Sigmoid colon (tissue), 4 donors: ENCODE results near the gene C6orf120.
A peak's percentile ranks its signal among the peaks of the same experiment; 100 is the strongest.

Source experiments
- EP300 ChIP-seq, 4 donors: sonication (generic); formaldehyde crosslinking; IDR thresholded peaks; one replicate each; pipeline ENCODE4 v1.6.1; 2017; ENCODE audit warnings: antibody characterized with exemption in 4 of 4
- POLR2A ChIP-seq, 2 donors: fragments of 450-650 bp; IDR thresholded peaks; one replicate each; pipeline ENCODE4 v1.6.1; 2016; ENCODE audit warnings: antibody characterized with exemption in 2 of 2, mild to moderate bottlenecking in 2 of 2, moderate library complexity in 2 of 2
- POLR2AphosphoS5 ChIP-seq, 4 donors: sonication (generic); formaldehyde crosslinking; IDR thresholded peaks; one replicate each; pipeline ENCODE4 v1.6.1; 2017; ENCODE audit warnings: antibody characterized with exemption in 4 of 4
- TF ChIP-seq, protein P1 (sequence below), 4 experiments: fragments of 450-650 bp in 3 of 4; fragments of 200-600 bp in 1 of 4; IDR thresholded peaks; one replicate each; pipeline ENCODE4 v1.5.1; 2016 to 2019; ENCODE audit warnings: antibody characterized with exemption in 4 of 4, mild to moderate bottlenecking in 3 of 4, moderate library complexity in 2 of 4

DNA sequence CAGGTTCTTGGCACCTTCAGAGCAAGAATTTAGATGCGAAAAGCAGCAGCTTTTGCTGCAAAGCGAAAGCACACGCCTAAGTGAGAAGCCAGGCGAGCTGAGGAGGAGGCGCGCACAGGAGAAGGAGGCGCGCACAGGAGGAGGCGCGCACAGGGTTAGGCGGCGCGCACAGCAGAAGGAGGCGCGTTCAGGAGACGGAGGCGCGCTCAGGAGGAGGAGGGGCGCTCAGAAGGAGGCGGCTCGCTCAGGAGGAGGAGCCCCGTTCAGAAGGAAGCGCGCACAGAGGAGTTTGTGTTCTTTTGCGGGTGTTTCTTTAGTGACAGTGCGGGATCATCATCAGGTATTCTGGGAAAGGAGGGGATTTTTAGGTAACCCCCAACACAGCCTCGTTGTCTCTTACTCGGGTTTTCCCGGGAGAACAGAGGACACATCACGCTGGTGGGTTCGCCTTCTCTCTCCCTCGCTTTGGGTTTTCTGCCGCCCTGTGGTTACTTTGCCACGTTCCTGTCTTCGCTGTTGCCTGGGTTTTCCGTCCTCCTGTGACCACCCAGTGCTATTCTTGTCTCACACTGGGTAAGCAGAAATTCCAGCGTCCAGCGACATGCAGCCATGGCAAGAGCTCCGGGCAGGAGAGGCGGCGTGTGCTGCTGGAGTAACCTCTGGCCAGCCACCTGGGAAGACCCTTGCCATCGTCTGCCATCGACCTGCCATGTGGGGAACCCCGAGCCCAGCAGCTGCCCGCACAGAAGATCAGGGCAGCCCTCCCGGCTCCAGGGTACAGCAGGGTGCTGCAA, 47.1 kb upstream of the C6orf120 start:
- peak in 2 of 4 donors; percentile 48 to 69 for TF ChIP-seq POLR2AphosphoS5 (IDR thresholded peaks at IDR 0.05)
- TF ChIP-seq POLR2A (IDR thresholded peaks at IDR 0.05) = no peak
- TF ChIP-seq, protein P1, sequence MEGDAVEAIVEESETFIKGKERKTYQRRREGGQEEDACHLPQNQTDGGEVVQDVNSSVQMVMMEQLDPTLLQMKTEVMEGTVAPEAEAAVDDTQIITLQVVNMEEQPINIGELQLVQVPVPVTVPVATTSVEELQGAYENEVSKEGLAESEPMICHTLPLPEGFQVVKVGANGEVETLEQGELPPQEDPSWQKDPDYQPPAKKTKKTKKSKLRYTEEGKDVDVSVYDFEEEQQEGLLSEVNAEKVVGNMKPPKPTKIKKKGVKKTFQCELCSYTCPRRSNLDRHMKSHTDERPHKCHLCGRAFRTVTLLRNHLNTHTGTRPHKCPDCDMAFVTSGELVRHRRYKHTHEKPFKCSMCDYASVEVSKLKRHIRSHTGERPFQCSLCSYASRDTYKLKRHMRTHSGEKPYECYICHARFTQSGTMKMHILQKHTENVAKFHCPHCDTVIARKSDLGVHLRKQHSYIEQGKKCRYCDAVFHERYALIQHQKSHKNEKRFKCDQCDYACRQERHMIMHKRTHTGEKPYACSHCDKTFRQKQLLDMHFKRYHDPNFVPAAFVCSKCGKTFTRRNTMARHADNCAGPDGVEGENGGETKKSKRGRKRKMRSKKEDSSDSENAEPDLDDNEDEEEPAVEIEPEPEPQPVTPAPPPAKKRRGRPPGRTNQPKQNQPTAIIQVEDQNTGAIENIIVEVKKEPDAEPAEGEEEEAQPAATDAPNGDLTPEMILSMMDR (IDR thresholded peaks at IDR 0.05) = peak in 1 of 4 experiments; percentile 18
- no peak for TF ChIP-seq EP300 (IDR thresholded peaks at IDR 0.05)
